Neutrophil (primary cell): ENCODE data around the gene OSBPL8.

ENCODE experiments used
- H3K27ac ChIP-seq: fragments of 200-600 bp; sonication (generic); 2 replicates; pipeline ENCODE4 v1.5.1; 2016; ENCODE audit warnings: mild to moderate bottlenecking, moderate library complexity
- H3K27me3 ChIP-seq: fragments of 200-600 bp; sonication (generic); 2 replicates; pipeline ENCODE4 v1.6.0; 2016; ENCODE audit warnings: mild to moderate bottlenecking
- H3K36me3 ChIP-seq: fragments of 200-600 bp; sonication (generic); 2 replicates; pipeline ENCODE4 v1.5.1; 2017
- H3K4me1 ChIP-seq, 2 experiments: fragments of 200-600 bp in 1 of 2; sonication (generic) in 1 of 2; 1 replicate in 1 of 2; 2 replicates in 1 of 2; pipeline versions ENCODE4 v1.5.1 to v1.6.1; 2013 to 2016; ENCODE audit warnings: low read depth in 1 of 2, low read length in 1 of 2, mild to moderate bottlenecking in 1 of 2, moderate library complexity in 1 of 2; ENCODE audit not compliant: control insufficient read depth in 1 of 2, insufficient read depth in 1 of 2
- H3K4me3 ChIP-seq, 2 experiments: fragments of 200-600 bp in 1 of 2; sonication (generic) in 1 of 2; 1 replicate in 1 of 2; 2 replicates in 1 of 2; pipeline ENCODE4 v1.5.1; 2013 to 2016; ENCODE audit warnings: low read depth in 1 of 2, low read length in 1 of 2, mild to moderate bottlenecking in 1 of 2, moderate library complexity in 1 of 2
- H3K9me3 ChIP-seq: fragments of 200-600 bp; sonication (generic); 2 replicates; pipeline ENCODE4 v1.5.1; 2016
- TF ChIP-seq, protein P1 (sequence below): fragments of 200-600 bp; sonication (generic); IDR thresholded peaks from 2 replicates; pipeline ENCODE4 v1.5.1; 2016; ENCODE audit warnings: antibody characterized with exemption

OSBPL8 gene

DNA sequence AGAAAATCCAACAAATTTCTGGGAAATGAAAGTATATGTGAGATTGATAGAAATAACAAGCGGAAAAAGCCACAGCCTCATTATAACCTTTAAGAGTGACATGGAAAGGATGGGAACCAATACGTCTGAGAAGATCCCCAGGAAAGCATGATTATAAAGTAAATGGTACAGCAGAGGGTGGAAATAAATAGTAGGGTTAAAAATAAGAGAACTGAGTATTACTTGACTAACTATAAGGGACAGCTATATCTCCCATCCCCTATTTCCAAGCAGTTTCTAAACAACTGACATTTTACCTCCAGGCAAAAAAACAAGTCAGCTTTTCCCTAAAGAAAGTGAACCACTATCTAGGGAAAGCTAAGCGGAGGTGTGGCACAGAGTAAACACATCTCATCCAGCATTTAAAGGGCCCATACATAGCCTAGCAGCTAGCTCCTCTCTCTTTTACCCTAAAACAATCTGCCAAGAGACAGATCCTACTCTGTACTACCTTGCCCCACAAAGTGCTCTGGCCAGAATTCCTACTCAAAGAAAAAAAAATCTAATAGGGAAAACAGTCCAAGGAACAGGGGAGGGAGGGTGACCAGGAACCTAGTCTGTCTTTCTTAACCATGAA is 11.2 kb downstream of the OSBPL8 start:
- TF ChIP-seq, protein P1, sequence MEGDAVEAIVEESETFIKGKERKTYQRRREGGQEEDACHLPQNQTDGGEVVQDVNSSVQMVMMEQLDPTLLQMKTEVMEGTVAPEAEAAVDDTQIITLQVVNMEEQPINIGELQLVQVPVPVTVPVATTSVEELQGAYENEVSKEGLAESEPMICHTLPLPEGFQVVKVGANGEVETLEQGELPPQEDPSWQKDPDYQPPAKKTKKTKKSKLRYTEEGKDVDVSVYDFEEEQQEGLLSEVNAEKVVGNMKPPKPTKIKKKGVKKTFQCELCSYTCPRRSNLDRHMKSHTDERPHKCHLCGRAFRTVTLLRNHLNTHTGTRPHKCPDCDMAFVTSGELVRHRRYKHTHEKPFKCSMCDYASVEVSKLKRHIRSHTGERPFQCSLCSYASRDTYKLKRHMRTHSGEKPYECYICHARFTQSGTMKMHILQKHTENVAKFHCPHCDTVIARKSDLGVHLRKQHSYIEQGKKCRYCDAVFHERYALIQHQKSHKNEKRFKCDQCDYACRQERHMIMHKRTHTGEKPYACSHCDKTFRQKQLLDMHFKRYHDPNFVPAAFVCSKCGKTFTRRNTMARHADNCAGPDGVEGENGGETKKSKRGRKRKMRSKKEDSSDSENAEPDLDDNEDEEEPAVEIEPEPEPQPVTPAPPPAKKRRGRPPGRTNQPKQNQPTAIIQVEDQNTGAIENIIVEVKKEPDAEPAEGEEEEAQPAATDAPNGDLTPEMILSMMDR, result no peak
- no peak overlapping the region for H3K4me3 ChIP-seq
- no peaks in the 10 kb centered on the region for H3K27me3 ChIP-seq
- H3K4me1 ChIP-seq, result peaks cover 27 to 43% of the 10 kb centered on the region in 2 experiments
- H3K27ac ChIP-seq, result no peak overlapping the region
- no peaks in the 10 kb centered on the region for H3K36me3 ChIP-seq
- no peaks in the 10 kb centered on the region for H3K9me3 ChIP-seq

DNA sequence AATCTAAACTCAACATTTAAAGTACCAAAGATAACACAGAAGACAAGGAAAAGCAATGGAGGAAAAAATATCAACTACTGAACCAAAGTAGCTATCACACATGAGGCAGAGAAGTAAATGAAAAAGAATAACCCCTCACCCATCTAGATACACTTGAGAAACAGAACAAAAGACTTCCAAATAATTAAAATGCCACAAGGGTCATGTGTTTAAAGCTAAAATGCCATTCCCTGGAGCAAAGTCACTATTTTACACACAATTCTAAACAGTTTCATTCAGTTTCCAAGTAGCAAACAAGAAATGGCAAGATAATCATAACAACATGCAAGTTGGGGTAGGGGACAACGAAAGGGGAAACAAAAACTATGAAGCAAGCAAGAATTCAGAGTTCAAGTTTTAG is 12.0 kb downstream of the OSBPL8 start:
- peak overlapping the region; percentile 7 for H3K27ac ChIP-seq
- no peak overlapping the region for H3K4me3 ChIP-seq
- H3K36me3 ChIP-seq, result no peaks in the 10 kb centered on the region
- TF ChIP-seq, protein P1, result no peak
- H3K27me3 ChIP-seq, result no peaks in the 10 kb centered on the region
- H3K9me3 ChIP-seq, result no peaks in the 10 kb centered on the region
- H3K4me1 ChIP-seq, result peaks cover 30 to 44% of the 10 kb centered on the region in 2 experiments

DNA sequence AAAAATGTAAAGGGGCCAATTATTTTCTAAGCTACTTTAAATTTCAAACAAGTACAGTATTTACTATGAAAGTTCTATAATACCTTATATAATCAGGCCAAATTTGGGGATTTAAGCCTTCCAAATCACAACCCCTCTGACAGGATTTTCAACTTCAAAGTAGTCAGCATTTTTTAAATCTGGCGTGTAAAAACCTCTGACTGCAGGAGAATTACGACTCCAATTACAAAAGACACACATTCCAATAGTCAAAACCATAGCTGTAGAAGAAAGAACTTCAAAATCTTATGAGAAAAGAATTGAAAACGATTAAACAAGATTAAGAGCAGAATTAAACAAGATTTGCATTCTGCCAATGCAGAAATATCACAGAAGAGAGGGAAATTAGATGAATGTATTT is 12.7 kb downstream of the OSBPL8 start:
- no peak overlapping the region for H3K27ac ChIP-seq
- H3K4me1 ChIP-seq, result peaks cover 35 to 45% of the 10 kb centered on the region in 2 experiments
- H3K27me3 ChIP-seq, result no peaks in the 10 kb centered on the region
- no peak overlapping the region for H3K4me3 ChIP-seq
- no peaks in the 10 kb centered on the region for H3K9me3 ChIP-seq
- TF ChIP-seq, protein P1, result no peak
- H3K36me3 ChIP-seq, result no peaks in the 10 kb centered on the region

DNA sequence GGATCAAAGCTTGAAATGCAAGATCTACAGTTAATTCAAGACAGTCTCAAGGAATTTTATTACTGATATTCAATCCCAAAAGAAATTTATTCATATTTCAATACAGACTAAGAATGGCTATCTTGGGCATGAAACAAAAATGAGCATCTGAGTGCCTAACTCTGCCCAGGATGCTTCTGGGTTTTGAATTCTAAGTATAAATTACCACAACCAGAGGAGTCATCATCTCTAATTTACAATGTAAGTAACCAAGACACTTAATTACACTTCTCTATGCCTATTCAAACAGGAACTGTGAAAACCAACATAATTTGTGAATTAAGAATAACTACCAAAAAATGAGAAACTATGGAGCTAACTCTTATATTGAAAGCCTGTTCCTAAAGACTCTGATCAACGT is 14.1 kb downstream of the OSBPL8 start:
- no peaks in the 10 kb centered on the region for H3K9me3 ChIP-seq
- TF ChIP-seq, protein P1, result no peak
- no peak overlapping the region for H3K4me3 ChIP-seq
- no peaks in the 10 kb centered on the region for H3K36me3 ChIP-seq
- no peak overlapping the region for H3K27ac ChIP-seq
- H3K27me3 ChIP-seq, result no peaks in the 10 kb centered on the region
- peaks cover 42 to 51% of the 10 kb centered on the region in 2 experiments for H3K4me1 ChIP-seq

DNA sequence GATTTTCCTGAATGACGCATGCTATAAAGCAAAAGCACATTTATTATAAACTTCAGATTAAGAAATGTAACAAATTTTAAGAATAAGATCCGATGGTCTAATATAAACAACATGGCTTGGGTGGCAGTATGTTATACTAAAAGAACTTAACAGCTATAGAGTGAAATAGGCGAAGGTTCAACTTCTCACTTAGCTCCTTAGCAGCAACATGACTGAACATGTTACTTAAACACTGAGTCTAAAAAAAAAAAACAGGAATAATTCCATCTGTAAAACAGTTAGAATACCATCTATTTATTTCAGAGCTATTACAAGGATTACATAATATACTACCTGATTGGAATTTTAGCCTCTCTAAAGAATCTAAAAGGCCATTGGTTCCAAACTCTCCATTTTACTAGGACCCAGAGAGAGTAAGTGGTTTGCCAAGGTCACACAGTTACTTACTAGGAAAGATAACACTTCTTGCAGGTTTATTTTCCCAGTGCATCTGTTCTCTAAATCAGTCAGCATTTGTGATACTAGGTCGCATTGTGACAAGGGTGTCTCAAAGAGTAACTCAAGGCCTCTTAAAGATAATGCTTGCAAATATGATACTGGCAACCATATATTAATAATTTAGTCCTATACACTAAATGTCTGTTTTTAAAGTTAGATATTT is 14.8 kb downstream of the OSBPL8 start:
- TF ChIP-seq, protein P1, result no peak
- H3K36me3 ChIP-seq, result no peaks in the 10 kb centered on the region
- H3K9me3 ChIP-seq, result no peaks in the 10 kb centered on the region
- H3K4me3 ChIP-seq, result no peak overlapping the region
- H3K27ac ChIP-seq, result peak overlapping the region; percentile 73
- peaks cover 50 to 58% of the 10 kb centered on the region in 2 experiments for H3K4me1 ChIP-seq
- no peaks in the 10 kb centered on the region for H3K27me3 ChIP-seq
